HCT116 (cell line): ENCODE results near the gene AHNAK. TPM values are rescaled to one million over a fixed set of nuclear protein-coding genes. Genes with fewer than 3 reads are reported as not detected.

Source experiments
- ATAC-seq: fragments of 200-7000 bp; cut with Tn5 transposase; 2 replicates; pipeline ENCODE4 v1.9.1; 2020; ENCODE audit warnings: mild to moderate bottlenecking, moderate library complexity
- BruUV-seq: library from RNA; stranded (reverse); fragments of 400-500 nt; replicated peaks from 2 replicates; lab custom pipeline; 2021; lab: Mats Ljungman, UMichigan
- CTCF ChIA-PET: fragments of 300-600 bp; sonication (Branson Sonifier 250); formaldehyde crosslinking; loops from one replicate; lab custom pipeline; 2021; ENCODE audit warnings: antibody characterized with exemption; lab: Charles Lee
- POLR2A ChIA-PET: fragments of 300-600, 350-600 bp; sonication (Branson Sonifier 250); formaldehyde crosslinking; loops from one replicate; lab custom pipeline; 2021; ENCODE audit warnings: antibody characterized with exemption; lab: Charles Lee
- RAD21 ChIA-PET, 2 experiments: fragments of 300-600 bp; sonication (Branson Sonifier 250); formaldehyde crosslinking; loops; one replicate each; lab custom pipeline; 2023; ENCODE audit warnings: low total read pairs in 2 of 2; ENCODE audit not compliant: uncharacterized antibody in 2 of 2, unreplicated experiment in 2 of 2, low non-redundant PET in 1 of 2; lab: Charles Lee
- DNase-seq: peaks from one replicate; pipeline ENCODE4 v3.0.0-alpha.2; 2010; ENCODE audit warnings: low read depth, low spot score
- H2AFZ ChIP-seq: fragments of 200-600 bp; shearing (Covaris generic), sonication (generic); 2 replicates; pipeline ENCODE4 v1.6.1; 2017; ENCODE audit warnings: low read depth, mixed run types, mixed read lengths, antibody characterized with exemption, low read length; ENCODE audit not compliant: poor library complexity, severe bottlenecking
- H3K27ac ChIP-seq: 2 replicates; pipeline ENCODE4 v1.5.1; 2012; ENCODE audit warnings: low read depth, low read length
- H3K27me3 ChIP-seq: fragments of 200-600 bp; sonication (generic); 2 replicates; pipeline ENCODE4 v1.6.1; 2016; ENCODE audit warnings: mixed run types, low read length, mixed read lengths; ENCODE audit not compliant: insufficient read depth
- H3K36me3 ChIP-seq, 2 experiments: fragments of 200-500 bp in 1 of 2; fragments of 200-600 bp in 1 of 2; sonication (Bioruptor generic) in 1 of 2; sonication (generic) in 1 of 2; 2 replicates each; pipeline versions ENCODE4 v1.5.1 to v1.6.1; 2014 to 2016; ENCODE audit warnings: low read length in 2 of 2, inconsistent platforms in 1 of 2, mixed read lengths in 1 of 2, mixed run types in 1 of 2; ENCODE audit not compliant: insufficient read depth in 2 of 2, control insufficient read depth in 1 of 2
- H3K4me1 ChIP-seq, 2 experiments: fragments of 200-600 bp in 1 of 2; sonication (generic) in 1 of 2; 2 replicates each; pipeline versions ENCODE4 v1.5.1 to v1.6.1; 2012 to 2017; ENCODE audit warnings: low read length in 2 of 2, inconsistent platforms in 1 of 2, mild to moderate bottlenecking in 1 of 2, mixed read lengths in 1 of 2, mixed run types in 1 of 2, moderate library complexity in 1 of 2; ENCODE audit not compliant: insufficient read depth in 2 of 2, control insufficient read depth in 1 of 2
- H3K4me2 ChIP-seq: fragments of 200-600 bp; sonication (generic); 2 replicates; pipeline ENCODE4 v1.6.1; 2017; ENCODE audit warnings: mixed run types, low read length, mixed read lengths
- H3K4me3 ChIP-seq, 2 experiments: fragments of 200-600 bp in 1 of 2; sonication (generic) in 1 of 2; replicated peaks in 1 of 2; 2 replicates each; pipeline ENCODE4 v1.5.1; 2011 to 2016; ENCODE audit warnings: low read length in 2 of 2, control low read depth in 1 of 2, low read depth in 1 of 2, mild to moderate bottlenecking in 1 of 2, mixed read lengths in 1 of 2, mixed run types in 1 of 2
- H3K79me2 ChIP-seq: fragments of 200-600 bp; sonication (generic); 2 replicates; pipeline ENCODE4 v1.6.1; 2017; ENCODE audit warnings: mild to moderate bottlenecking, mixed run types, low read length, moderate library complexity, mixed read lengths; ENCODE audit not compliant: insufficient read depth
- H3K9ac ChIP-seq: fragments of 200-600 bp; sonication (generic); 2 replicates; pipeline ENCODE4 v1.6.1; 2016; ENCODE audit warnings: low read length, mixed read lengths
- H3K9me2 ChIP-seq: fragments of 200-600 bp; sonication (generic), shearing (Covaris generic); 2 replicates; pipeline ENCODE4 v1.6.1; 2017; ENCODE audit warnings: mixed run types, mild to moderate bottlenecking, moderate library complexity; ENCODE audit not compliant: insufficient read depth
- H3K9me3 ChIP-seq, 2 experiments: fragments of 200-500 bp in 1 of 2; fragments of 200-600 bp in 1 of 2; sonication (Bioruptor generic) in 1 of 2; sonication (generic) in 1 of 2; 2 replicates each; pipeline ENCODE4 v1.6.1; 2014 to 2017; ENCODE audit warnings: low read length in 2 of 2, mixed read lengths in 2 of 2, inconsistent platforms in 1 of 2, low read depth in 1 of 2, mild to moderate bottlenecking in 1 of 2, mixed run types in 1 of 2, moderate library complexity in 1 of 2; ENCODE audit not compliant: control insufficient read depth in 1 of 2, insufficient read depth in 1 of 2
- H4K20me1 ChIP-seq: fragments of 200-600 bp; sonication (generic), shearing (Covaris generic); 2 replicates; pipeline ENCODE4 v1.6.1; 2017; ENCODE audit warnings: mixed run types, mild to moderate bottlenecking, moderate library complexity; ENCODE audit not compliant: insufficient read depth
- CBX3 ChIP-seq: IDR thresholded peaks from 2 replicates; pipeline ENCODE4 v1.6.1; 2012; ENCODE audit warnings: low read depth
- CTCF ChIP-seq, 3 experiments: fragments of 200-600 bp in 1 of 3; sonication (generic) in 1 of 3; IDR thresholded peaks in 2 of 3; conservative IDR thresholded peaks in 1 of 3; 2 replicates each; pipeline ENCODE4 v1.5.1; 2012 to 2017; ENCODE audit warnings: low read depth in 2 of 3, low read length in 2 of 3, antibody characterized with exemption in 1 of 3, borderline replicate concordance in 1 of 3, control low read depth in 1 of 3, mild to moderate bottlenecking in 1 of 3, mixed read lengths in 1 of 3, mixed run types in 1 of 3, moderate library complexity in 1 of 3; ENCODE audit not compliant: insufficient read depth in 1 of 3
- ELF1 ChIP-seq: IDR thresholded peaks from 2 replicates; pipeline ENCODE4 v1.6.1; 2012; ENCODE audit warnings: low read depth, borderline replicate concordance
- JUND ChIP-seq: IDR thresholded peaks from 2 replicates; pipeline ENCODE4 v1.6.1; 2012
- POLR2A ChIP-seq: IDR thresholded peaks from 2 replicates; pipeline ENCODE4 v1.7.0; 2011; ENCODE audit warnings: borderline replicate concordance; ENCODE audit not compliant: insufficient read depth, insufficient read length; ENCODE audit errors: extremely low read depth
- POLR2AphosphoS5 ChIP-seq: IDR thresholded peaks from 2 replicates; pipeline ENCODE4 v1.6.1; 2011; ENCODE audit warnings: mild to moderate bottlenecking, low read depth, low read length, moderate library complexity
- RAD21 ChIP-seq: IDR thresholded peaks from 2 replicates; pipeline ENCODE4 v1.6.1; 2012; ENCODE audit warnings: low read depth, mild to moderate bottlenecking
- SIN3A ChIP-seq: IDR thresholded peaks from 2 replicates; pipeline ENCODE4 v1.6.1; 2012; ENCODE audit warnings: low read depth
- SP1 ChIP-seq: IDR thresholded peaks from 2 replicates; pipeline ENCODE4 v1.6.1; 2012; ENCODE audit warnings: low read depth
- SRF ChIP-seq: IDR thresholded peaks from 2 replicates; pipeline ENCODE4 v1.6.1; 2012; ENCODE audit warnings: low read depth
- TCF7L2 ChIP-seq: IDR thresholded peaks from 2 replicates; pipeline ENCODE4 v1.7.0; 2011; ENCODE audit warnings: borderline replicate concordance, inconsistent platforms; ENCODE audit not compliant: insufficient read depth, insufficient read length; ENCODE audit errors: extremely low read depth
- ZBTB33 ChIP-seq: IDR thresholded peaks from 2 replicates; pipeline ENCODE4 v1.6.1; 2011; ENCODE audit warnings: mild to moderate bottlenecking, low read length, moderate library complexity; ENCODE audit not compliant: insufficient replicate concordance; ENCODE audit errors: extremely low read depth
- ZFX ChIP-seq: fragments of 450-650 bp; IDR thresholded peaks from 2 replicates; pipeline ENCODE4 v1.6.1; 2017
- intact Hi-C: fragments of 100-400 bp; cut with micrococcal nuclease; formaldehyde crosslinking; loops from 2 replicates; pipeline ENCODE4 v1.10.0; 2022
- total RNA-seq: library from RNA; stranded (reverse); gene quantifications from one replicate; pipeline ENCODE4 v1.2.1, GENCODE V29; 2021; ENCODE audit not compliant: unreplicated experiment

The AHNAK gene
- total RNA-seq, 1 experiment from 2014 or later = 239 TPM

- peaks cover 5 to 8% of the 10 kb centered on the region in 2 experiments; a peak in 3 of 4 replicates for H3K4me1 ChIP-seq
- H3K9me3 ChIP-seq = no peaks in the 10 kb centered on the region
- ChIA-PET RAD21 (no interaction called here), CTCF (no interaction called here), POLR2A (no interaction called here)
- ATAC-seq (no peak), DNase-seq (no peak)
- no peaks in the 10 kb centered on the region for H4K20me1 ChIP-seq
- intact Hi-C loops = no loop called here
- no peak for TF ChIP-seq ZFX
- TF ChIP-seq SIN3A = no peak
- no peak for TF ChIP-seq JUND
- no peak for TF ChIP-seq POLR2AphosphoS5
- no peak for TF ChIP-seq TCF7L2
- TF ChIP-seq SRF = no peak
- no peak for TF ChIP-seq SP1
- TF ChIP-seq CTCF (IDR thresholded peaks at IDR 0.05 in 2 of 3, conservative IDR thresholded peaks at IDR 0.05 in 1 of 3; ENCODE audit: borderline replicate concordance in 1 of 3, insufficient read depth in 1 of 3, low read depth in 2 of 3, low read length in 2 of 3) = no peak
- TF ChIP-seq ELF1 = no peak
- no peak for TF ChIP-seq POLR2A
- TF ChIP-seq RAD21 = no peak
- no peak for TF ChIP-seq ZBTB33
- no peak for TF ChIP-seq CBX3
- no peak overlapping the region for H3K27ac ChIP-seq
- no peak overlapping the region for H3K9ac ChIP-seq
- H3K9me2 ChIP-seq = no peaks in the 10 kb centered on the region
- no peak overlapping the region for H2AFZ ChIP-seq
- H3K4me3 ChIP-seq = no peak overlapping the region
- no TSS peak for BruUV-seq
- H3K36me3 ChIP-seq = no peaks in the 10 kb centered on the region
- peaks cover 5% of the 10 kb centered on the region; the same call in 1 of the 2 replicates for H3K27me3 ChIP-seq
- no peak overlapping the region for H3K4me2 ChIP-seq
- H3K79me2 ChIP-seq = no peaks in the 10 kb centered on the region
Measured at GRCh38 chr11:62446091-62446490, 100.5 kb downstream of the AHNAK start.
